H1 (cell line): ENCODE results near the gene SF3A2. TPM values are rescaled to one million over a fixed set of nuclear protein-coding genes. Genes with fewer than 3 reads are reported as not detected.

Source experiments
- CTCF ChIA-PET: fragments of 300-600 bp; sonication (Branson Sonifier 250); formaldehyde crosslinking; loops from one replicate; lab custom pipeline; 2021; ENCODE audit not compliant: partially characterized antibody; lab: Charles Lee
- POLR2A ChIA-PET: fragments of 300-600 bp; sonication (Branson Sonifier 250); formaldehyde crosslinking; loops from one replicate; lab custom pipeline; 2021; ENCODE audit warnings: inconsistent platforms; ENCODE audit not compliant: partially characterized antibody; lab: Charles Lee
- DNase-seq, 2 experiments: peaks; one replicate each; pipeline versions ENCODE4 v3.0.0 to v3.0.0-alpha.2; 2010 to 2022; ENCODE audit warnings: low spot score in 2 of 2, low read depth in 1 of 2, mixed read lengths in 1 of 2
- FAIRE-seq: peaks from 2 replicates; lab custom pipeline; 2011; peaks lifted over from hg19 to GRCh38; lab: Jason Lieb, UNC
- H2AFZ ChIP-seq: 2 replicates; pipeline ENCODE4 v1.8.1; 2012; ENCODE audit warnings: low read length, inconsistent platforms
- H2AK5ac ChIP-seq: 2 replicates; pipeline ENCODE4 v1.6.1; 2013; ENCODE audit warnings: low read depth, low read length
- H2BK120ac ChIP-seq: replicated peaks from 2 replicates; pipeline ENCODE3; 2013; ENCODE audit warnings: low read depth, low read length, inconsistent platforms
- H2BK12ac ChIP-seq: 2 replicates; pipeline ENCODE4 v1.6.1; 2013; ENCODE audit warnings: low read depth, low read length
- H2BK15ac ChIP-seq: 2 replicates; pipeline ENCODE4 v1.6.1; 2013; ENCODE audit warnings: low read length
- H2BK20ac ChIP-seq: 2 replicates; pipeline ENCODE4 v1.6.1; 2013; ENCODE audit warnings: low read length
- H2BK5ac ChIP-seq: 2 replicates; pipeline ENCODE4 v1.6.1; 2013; ENCODE audit warnings: low read depth, low read length
- H3K14ac ChIP-seq: 2 replicates; pipeline ENCODE4 v1.6.1; 2013; ENCODE audit warnings: inconsistent platforms; ENCODE audit not compliant: insufficient read length
- H3K18ac ChIP-seq: 2 replicates; pipeline ENCODE4 v1.6.1; 2013; ENCODE audit warnings: low read length; ENCODE audit errors: extremely low read depth
- H3K23ac ChIP-seq: 2 replicates; pipeline ENCODE4 v1.6.1; 2013; ENCODE audit warnings: inconsistent platforms; ENCODE audit not compliant: insufficient read length
- H3K23me2 ChIP-seq: 2 replicates; pipeline ENCODE4 v1.6.1; 2013; ENCODE audit warnings: low read depth, low read length
- H3K27ac ChIP-seq: 2 replicates; pipeline ENCODE4 v1.6.1; 2011; ENCODE audit warnings: low read depth, low read length, inconsistent platforms
- H3K27me3 ChIP-seq, 4 experiments: replicated peaks in 1 of 4; 1 replicate in 1 of 4; 2 replicates in 3 of 4; pipeline versions ENCODE4 v1.6.1 to v1.8.1; 2011 to 2013; ENCODE audit warnings: low read length in 3 of 4, mild to moderate bottlenecking in 3 of 4, inconsistent platforms in 2 of 4, mixed read lengths in 2 of 4, moderate library complexity in 1 of 4; ENCODE audit not compliant: control insufficient read depth in 3 of 4, insufficient read depth in 3 of 4; ENCODE audit errors: extremely low read depth in 1 of 4
- H3K36me3 ChIP-seq, 4 experiments: 2 replicates each; pipeline versions ENCODE4 v1.6.1 to v1.8.1; 2011 to 2013; ENCODE audit warnings: mild to moderate bottlenecking in 4 of 4, low read length in 3 of 4, moderate library complexity in 2 of 4, control low read depth in 1 of 4, inconsistent platforms in 1 of 4; ENCODE audit not compliant: insufficient read depth in 4 of 4, control insufficient read depth in 2 of 4
- H3K4ac ChIP-seq: replicated peaks from 2 replicates; pipeline ENCODE3; 2013; ENCODE audit warnings: low read length, low read depth, mixed read lengths, inconsistent platforms; ENCODE audit not compliant: insufficient read length
- H3K4me1 ChIP-seq, 4 experiments: replicated peaks in 1 of 4; 1 replicate in 1 of 4; 2 replicates in 3 of 4; pipeline versions ENCODE4 v1.6.1 to v1.8.1; 2011 to 2013; ENCODE audit warnings: low read length in 3 of 4, inconsistent platforms in 2 of 4, mixed read lengths in 1 of 4; ENCODE audit not compliant: insufficient read depth in 4 of 4, control insufficient read depth in 3 of 4
- H3K4me2 ChIP-seq, 2 experiments: 2 replicates each; pipeline versions ENCODE4 v1.6.1 to v1.8.1; 2011 to 2013; ENCODE audit warnings: low read depth in 2 of 2, low read length in 2 of 2, control low read depth in 1 of 2, inconsistent platforms in 1 of 2, mild to moderate bottlenecking in 1 of 2; ENCODE audit not compliant: insufficient read depth in 1 of 2
- H3K4me3 ChIP-seq, 4 experiments: fragments of 200-600, 300-600 bp in 1 of 4; sonication (generic), shearing (Covaris generic), sonication (Bioruptor Twin) in 1 of 4; 2 replicates each; pipeline versions ENCODE4 v1.5.1 to v1.8.1; 2011 to 2016; ENCODE audit warnings: low read length in 4 of 4, low read depth in 3 of 4, control low read depth in 2 of 4, inconsistent platforms in 2 of 4, mild to moderate bottlenecking in 2 of 4, mixed read lengths in 1 of 4, moderate library complexity in 1 of 4; ENCODE audit not compliant: insufficient read depth in 2 of 4; ENCODE audit errors: extremely low read depth in 1 of 4
- H3K56ac ChIP-seq: replicated peaks from 2 replicates; pipeline ENCODE3; 2013; ENCODE audit warnings: low read depth, mild to moderate bottlenecking, mixed read lengths, low read length, inconsistent platforms; ENCODE audit not compliant: insufficient read length
- H3K79me1 ChIP-seq: 2 replicates; pipeline ENCODE4 v1.6.1; 2013; ENCODE audit warnings: low read depth, low read length, control low read depth
- H3K79me2 ChIP-seq, 2 experiments: 2 replicates each; pipeline versions ENCODE4 v1.6.1 to v1.8.1; 2012 to 2013; ENCODE audit warnings: low read length in 2 of 2, mild to moderate bottlenecking in 2 of 2, inconsistent platforms in 1 of 2; ENCODE audit not compliant: insufficient read depth in 2 of 2, control insufficient read depth in 1 of 2
- H3K9ac ChIP-seq, 4 experiments: replicated peaks in 1 of 4; 1 replicate in 1 of 4; 2 replicates in 3 of 4; pipeline versions ENCODE4 v1.6.1 to v1.8.1; 2011 to 2013; ENCODE audit warnings: low read depth in 3 of 4, low read length in 3 of 4, control low read depth in 2 of 4, mild to moderate bottlenecking in 2 of 4, moderate library complexity in 2 of 4, inconsistent platforms in 1 of 4; ENCODE audit errors: extremely low read depth in 1 of 4
- H3K9me3 ChIP-seq, 2 experiments: 2 replicates each; pipeline versions ENCODE4 v1.6.1 to v1.8.1; 2012 to 2013; ENCODE audit warnings: mild to moderate bottlenecking in 2 of 2, moderate library complexity in 2 of 2, control low read depth in 1 of 2, inconsistent platforms in 1 of 2, low read depth in 1 of 2, low read length in 1 of 2, mixed read lengths in 1 of 2; ENCODE audit not compliant: insufficient read depth in 2 of 2
- H4K20me1 ChIP-seq, 2 experiments: replicated peaks in 1 of 2; 2 replicates each; pipeline versions ENCODE3 to v1.8.1; 2011 to 2013; ENCODE audit warnings: inconsistent platforms in 2 of 2, low read length in 2 of 2, mild to moderate bottlenecking in 1 of 2; ENCODE audit not compliant: insufficient read depth in 2 of 2, control insufficient read depth in 1 of 2
- H4K5ac ChIP-seq: 2 replicates; pipeline ENCODE4 v1.6.1; 2013; ENCODE audit warnings: low read length, low read depth, mixed read lengths, inconsistent platforms; ENCODE audit not compliant: insufficient read length
- H4K8ac ChIP-seq: 2 replicates; pipeline ENCODE4 v1.8.0; 2013; ENCODE audit warnings: mild to moderate bottlenecking, moderate library complexity, low read length, inconsistent platforms; ENCODE audit not compliant: insufficient read depth; ENCODE audit errors: extremely low read depth
- H4K91ac ChIP-seq: replicated peaks from 2 replicates; pipeline ENCODE3; 2013; ENCODE audit warnings: low read length, mixed read lengths, inconsistent platforms; ENCODE audit not compliant: insufficient read length
- BRCA1 ChIP-seq: IDR thresholded peaks from 2 replicates; pipeline ENCODE4 v1.6.1; 2012; ENCODE audit warnings: low read depth, low read length, improper control_type of control experiment
- GTF2F1 ChIP-seq: IDR thresholded peaks from 2 replicates; pipeline ENCODE4 v1.6.1; 2012; ENCODE audit warnings: low read depth, low read length, improper control_type of control experiment, borderline replicate concordance
- NANOG ChIP-seq: IDR thresholded peaks from 2 replicates; pipeline ENCODE4 v1.6.1; 2011; ENCODE audit warnings: low read length, low read depth, mild to moderate bottlenecking, inconsistent platforms; ENCODE audit not compliant: insufficient read depth, poor library complexity, severe bottlenecking
- PHF8 ChIP-seq: fragments of 200-600 bp; sonication (generic); conservative IDR thresholded peaks from 2 replicates; pipeline ENCODE4 v1.7.1; 2012; ENCODE audit warnings: low read depth, mild to moderate bottlenecking, inconsistent platforms, low read length, moderate library complexity
- RAD21 ChIP-seq, 2 experiments: IDR thresholded peaks in 1 of 2; conservative IDR thresholded peaks in 1 of 2; 2 replicates each; pipeline ENCODE4 v1.6.1; 2011; ENCODE audit warnings: low read depth in 2 of 2, low read length in 2 of 2, improper control_type of control experiment in 1 of 2, inconsistent platforms in 1 of 2, mild to moderate bottlenecking in 1 of 2, moderate library complexity in 1 of 2
- SAP30 ChIP-seq: fragments of 300-600 bp; sonication (generic); IDR thresholded peaks from 2 replicates; pipeline ENCODE4 v1.7.1; 2012; ENCODE audit warnings: low read length, moderate library complexity, mild to moderate bottlenecking, inconsistent platforms; ENCODE audit not compliant: insufficient read depth, insufficient replicate concordance
- SRF ChIP-seq: IDR thresholded peaks from 2 replicates; pipeline ENCODE4 v1.6.1; 2011; ENCODE audit warnings: mild to moderate bottlenecking, low read depth, low read length, moderate library complexity
- SUZ12 ChIP-seq: fragments of 200-600 bp; sonication (generic); IDR thresholded peaks from 2 replicates; pipeline ENCODE4 v1.6.1; 2012; ENCODE audit warnings: mild to moderate bottlenecking, inconsistent platforms, low read length, moderate library complexity, mixed read lengths
- TAF1 ChIP-seq: IDR thresholded peaks from 2 replicates; pipeline ENCODE4 v1.6.1; 2011; ENCODE audit warnings: mild to moderate bottlenecking, low read depth, low read length
- TEAD4 ChIP-seq: IDR thresholded peaks from 2 replicates; pipeline ENCODE4 v1.6.1; 2012; ENCODE audit warnings: low read depth, low read length, inconsistent platforms, mixed read lengths
- WGBS, 2 experiments: shearing (Covaris generic) in 1 of 2; methylation state at CpG; one replicate each; pipeline versions ENCODE4 v1.1.6 to v1.1.7; 2013 to 2015; ENCODE audit warnings: low lambda C conversion rate in 2 of 2, mixed read lengths in 2 of 2, inconsistent platforms in 1 of 2, low coverage in 1 of 2, missing lambda C conversion rate in 1 of 2; ENCODE audit not compliant: insufficient replicate concordance in 2 of 2, insufficient coverage in 1 of 2, insufficient read length in 1 of 2; ENCODE audit errors: extremely low coverage in 1 of 2, missing lambda C conversion rate in 1 of 2; 5-methylcytosine and 5-hydroxymethylcytosine counted together
- polyA plus RNA-seq, 7 experiments: library from polyadenylated mRNA; depleted of rRNA in 3 of 7; stranded (reverse) in 5 of 7; unstranded in 2 of 7; fragments of >200 nt in 5 of 7; fragments of 200-250 nt in 2 of 7; gene quantifications; 1 replicate in 5 of 7; 2 replicates in 1 of 7; 4 replicates in 1 of 7; pipeline versions ENCODE4 v1.2.1 to v1.2.3, GENCODE V29; 2011 to 2013; ENCODE audit warnings: missing spikeins in 2 of 7, mixed read lengths in 2 of 7
- total RNA-seq: library from RNA; stranded (reverse); fragmentation: NEBNext Ultra II Directional; extraction: Animal tissue kit (Norgen Biotek cat#: 25700); gene quantifications from 2 replicates; pipeline ENCODE4 v1.2.1, GENCODE V29; 2021
- TF ChIP-seq, protein P1 (sequence below): IDR thresholded peaks from 2 replicates; pipeline ENCODE4 v1.6.1; 2012; ENCODE audit warnings: inconsistent platforms
- TF ChIP-seq, protein P2 (sequence below): IDR thresholded peaks from 2 replicates; pipeline ENCODE4 v1.6.1; 2012; ENCODE audit warnings: inconsistent platforms

Gene SF3A2
- total and polyA plus RNA-seq, 2 of the 8 experiments (the other 6 are each of a cell fraction or from before 2014, with no cell fraction given): 15.3 to 146 TPM

DNA sequence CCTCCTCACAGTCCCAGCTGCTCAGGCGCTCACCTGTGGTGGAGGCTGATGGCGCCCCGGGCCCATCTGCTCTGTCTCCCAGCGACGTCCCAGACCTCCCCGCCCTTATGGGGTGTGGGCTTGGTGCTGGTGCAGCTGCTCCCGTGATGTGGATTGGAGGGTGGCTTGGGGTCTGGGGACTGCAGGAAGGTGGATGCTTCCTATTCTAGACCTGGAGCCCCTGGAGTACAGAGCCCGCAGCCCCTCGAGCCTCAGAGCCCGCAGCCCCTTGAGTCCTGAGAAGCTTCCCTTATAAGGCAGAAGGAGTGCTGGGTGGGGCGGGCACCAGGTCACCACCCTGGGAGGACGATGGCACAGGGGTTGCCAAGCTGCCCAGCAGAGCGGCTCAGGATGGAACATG, 41.3 kb upstream of the SF3A2 start:
- Histone ChIP-seq H2BK12ac (no peak overlapping the region), H2AFZ (no peak overlapping the region), H3K79me1 (peaks cover 13% of the 10 kb centered on the region; the same call in 1 of the 2 replicates), H2BK15ac (no peak overlapping the region), H3K27ac (no peak overlapping the region), H3K4me1 (no peaks in the 10 kb centered on the region), H4K20me1 (peaks cover 10 to 38% of the 10 kb centered on the region in 2 experiments), H2BK5ac (no peak overlapping the region), H3K4me2 (no peak overlapping the region), H3K23me2 (no peaks in the 10 kb centered on the region), H3K4me3 (no peak overlapping the region), H4K8ac (no peak overlapping the region), H3K9me3 (peaks cover 0 to 2% of the 10 kb centered on the region in 2 experiments; a peak in 1 of 4 replicates), H4K91ac (no peak overlapping the region), H3K18ac (no peak overlapping the region), H3K14ac (no peak overlapping the region), H2BK120ac (no peak overlapping the region), H2BK20ac (no peak overlapping the region), H2AK5ac (no peak overlapping the region), H3K9ac (no peak overlapping the region), H3K56ac (no peak overlapping the region), H3K23ac (no peak overlapping the region), H3K79me2 (peaks cover 0 to 24% of the 10 kb centered on the region in 2 experiments; a peak in 2 of 4 replicates), H3K36me3 (peaks cover 3 to 31% (median 13%) of the 10 kb centered on the region in 4 experiments; a peak in 6 of 8 replicates), H3K27me3 (no peaks in the 10 kb centered on the region), H3K4ac (no peak overlapping the region), H4K5ac (no peak overlapping the region)
- FAIRE-seq (no peak), DNase-seq (no peak)
- 93% methylated on average over 13 of the region's 13 CpGs; no CpG with 5 or more reads in 1 of the 2 experiments for WGBS, 2 experiments
- ChIA-PET CTCF (interaction anchor here (0.5 to 5.1 kb wide), 7 partner anchors 10 to 72 kb away, joined by 3 to 50 read pairs (median 4); no protein-coding TSS in a partner anchor), POLR2A (interaction anchor here (0.6 to 1.3 kb wide), 3 partner anchors 30 to 54 kb away, joined by 3 to 4 read pairs (median 4); partner anchors contain the start of gene AMH)
- TF ChIP-seq RAD21 (IDR thresholded peaks at IDR 0.05 in 1 of 2, conservative IDR thresholded peaks at IDR 0.05 in 1 of 2; ENCODE audit: low read depth in 2 of 2, low read length in 2 of 2) (no peak), PHF8 (no peak), TEAD4 (no peak), NANOG (no peak), GTF2F1 (no peak), SUZ12 (no peak), BRCA1 (no peak), SRF (no peak), TAF1 (no peak), SAP30 (no peak)
- TF ChIP-seq, protein P1, sequence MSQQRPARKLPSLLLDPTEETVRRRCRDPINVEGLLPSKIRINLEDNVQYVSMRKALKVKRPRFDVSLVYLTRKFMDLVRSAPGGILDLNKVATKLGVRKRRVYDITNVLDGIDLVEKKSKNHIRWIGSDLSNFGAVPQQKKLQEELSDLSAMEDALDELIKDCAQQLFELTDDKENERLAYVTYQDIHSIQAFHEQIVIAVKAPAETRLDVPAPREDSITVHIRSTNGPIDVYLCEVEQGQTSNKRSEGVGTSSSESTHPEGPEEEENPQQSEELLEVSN: no peak
- TF ChIP-seq, protein P2, sequence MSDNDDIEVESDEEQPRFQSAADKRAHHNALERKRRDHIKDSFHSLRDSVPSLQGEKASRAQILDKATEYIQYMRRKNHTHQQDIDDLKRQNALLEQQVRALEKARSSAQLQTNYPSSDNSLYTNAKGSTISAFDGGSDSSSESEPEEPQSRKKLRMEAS: no peak
